ENCODE results near the gene CTCFL. TPM values are rescaled to one million over a fixed set of nuclear protein-coding genes. Genes with fewer than 3 reads are reported as not detected.

The CTCFL gene
- total RNA-seq, 1 donor from 2014 or later, result not detected

DNA sequence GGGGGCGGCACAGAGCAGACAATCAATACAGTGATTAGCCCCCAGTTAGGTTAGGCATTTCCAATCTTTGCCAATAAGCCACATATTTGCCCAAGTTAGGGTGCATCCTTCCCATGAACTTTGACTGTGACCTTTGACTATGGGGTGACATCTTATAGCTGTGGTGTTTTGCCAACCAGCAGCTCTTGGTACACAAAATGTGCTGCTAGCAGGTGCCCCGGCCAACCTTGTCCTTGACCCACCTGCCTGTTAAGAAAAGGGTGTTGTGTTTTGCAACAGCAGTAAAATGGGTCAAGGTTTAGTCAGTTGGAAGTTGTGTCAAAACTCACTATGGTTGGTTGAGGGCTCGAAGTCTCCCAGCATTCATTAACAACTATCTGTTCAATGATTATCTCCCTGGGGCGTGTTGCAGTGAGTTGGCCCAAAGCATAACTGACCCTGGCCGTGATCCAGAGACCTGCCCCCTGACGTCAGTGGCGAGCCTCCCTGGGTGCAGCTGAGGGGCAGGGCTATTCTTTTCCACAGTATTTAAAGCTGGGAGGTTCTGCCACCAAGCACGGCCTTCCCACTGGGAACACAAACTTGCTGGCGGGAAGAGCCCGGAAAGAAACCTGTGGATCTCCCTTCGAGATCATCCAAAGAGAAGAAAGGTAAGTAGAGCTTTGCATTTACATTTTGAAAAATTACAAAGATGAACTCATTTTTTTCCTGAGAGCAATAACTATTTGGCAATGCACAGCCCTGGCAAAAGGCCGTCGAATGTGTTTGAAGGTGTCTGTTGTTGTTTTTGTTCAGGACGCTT, 35.8 kb upstream of the CTCFL start, which contains the start of gene PCK1:
TSS of gene PCK1 (plus strand) at position 557 of the 802 bp plus-strand sequence. CDS start 302 bp downstream, outside the sequence.
- intact Hi-C loops (cut with micrococcal nuclease), result no loop called here
- ATAC-seq (peak; percentile 72), DNase-seq (peak; percentile 72)

DNA sequence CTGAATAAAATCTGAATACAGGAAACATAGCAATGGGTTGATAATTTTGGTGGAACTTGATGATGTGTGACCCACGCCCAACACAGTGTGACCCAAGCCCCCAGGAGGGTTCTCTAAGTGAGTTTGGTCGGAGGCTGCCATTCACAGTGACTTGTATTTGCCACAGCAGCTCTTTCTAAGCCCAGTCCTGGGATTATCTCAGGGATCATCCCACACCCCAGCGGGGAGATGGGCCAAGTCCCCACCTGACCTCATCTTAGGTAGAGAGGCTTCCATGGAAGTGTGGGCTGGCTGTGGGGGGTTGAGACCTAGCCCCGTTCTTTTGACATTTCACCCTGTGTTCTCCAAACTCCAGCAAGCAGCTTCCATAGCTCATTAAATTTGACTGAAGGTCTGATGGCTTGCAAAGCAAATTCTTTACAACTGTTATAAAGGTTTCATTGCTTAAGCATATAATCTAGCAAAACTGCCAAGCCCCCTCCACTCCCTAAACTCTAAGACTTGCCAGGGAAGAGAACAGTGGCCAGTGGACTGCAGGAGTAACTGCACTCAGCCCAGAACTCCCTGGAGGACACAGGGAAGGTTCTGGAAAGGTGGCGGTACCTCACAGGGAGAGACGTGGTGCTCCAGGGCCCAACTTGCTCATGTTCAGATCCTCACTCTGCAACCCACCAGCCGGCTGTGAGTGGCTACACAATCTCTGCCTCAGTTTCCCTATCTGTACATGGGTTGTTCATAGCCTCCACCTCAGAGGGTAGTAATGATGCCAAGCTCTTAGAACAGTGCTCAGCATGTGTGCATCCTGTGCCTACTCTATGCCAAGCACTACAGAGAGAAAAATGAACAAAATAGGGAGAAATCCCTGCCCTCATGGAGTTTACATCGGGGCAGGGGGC, 35.0 kb upstream of the CTCFL start:
- intact Hi-C loops (cut with micrococcal nuclease), result no loop called here
- DNase-seq (no peak), ATAC-seq (no peak)

- no peak for DNase-seq
- intact Hi-C loops (cut with micrococcal nuclease), result no loop called here
- ATAC-seq, result no peak
These were observed 34.3 kb upstream of the CTCFL start for GRCh38 chr20:57559289-57559634.

DNA sequence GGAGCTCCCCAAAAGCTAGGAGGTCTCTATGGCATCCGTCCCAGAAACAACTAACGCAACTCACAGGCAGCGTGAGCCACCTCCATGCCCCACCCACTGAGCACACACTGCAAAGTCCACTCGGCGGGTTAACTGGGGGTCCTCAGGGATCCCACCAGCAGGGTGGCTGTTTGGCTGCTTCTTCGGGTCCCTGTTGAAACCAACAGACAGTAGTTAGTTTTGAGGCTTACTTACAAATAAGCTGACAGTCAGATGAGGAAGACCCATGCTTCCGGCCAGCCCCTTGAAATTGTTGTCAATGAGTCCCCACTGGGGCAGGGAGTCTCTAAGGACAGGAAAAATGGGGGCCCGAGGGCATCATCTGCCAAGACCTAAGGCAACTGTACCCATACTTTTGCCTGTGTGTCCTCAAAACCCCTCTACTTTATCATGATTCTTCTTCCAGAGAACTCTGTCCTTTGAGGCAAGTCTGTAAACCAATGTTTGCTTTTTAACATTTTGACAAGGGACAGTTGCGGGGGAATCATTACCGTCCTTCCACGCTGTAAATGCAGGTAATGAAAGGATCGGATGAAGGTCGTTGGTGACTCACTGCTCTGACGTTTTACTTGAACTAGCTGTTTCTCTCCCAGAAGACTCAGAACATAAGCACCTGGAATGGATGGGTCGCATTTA, 33.8 kb upstream of the CTCFL start:
- DNase-seq, result no peak
- ATAC-seq, result no peak
- intact Hi-C loops (cut with micrococcal nuclease), result no loop called here

GRCh38 chr20:57557926-57558613, 33.1 kb upstream of the CTCFL start:
- DNase-seq, result no peak
- no peak for ATAC-seq
- intact Hi-C loops (cut with micrococcal nuclease), result no loop called here

DNA sequence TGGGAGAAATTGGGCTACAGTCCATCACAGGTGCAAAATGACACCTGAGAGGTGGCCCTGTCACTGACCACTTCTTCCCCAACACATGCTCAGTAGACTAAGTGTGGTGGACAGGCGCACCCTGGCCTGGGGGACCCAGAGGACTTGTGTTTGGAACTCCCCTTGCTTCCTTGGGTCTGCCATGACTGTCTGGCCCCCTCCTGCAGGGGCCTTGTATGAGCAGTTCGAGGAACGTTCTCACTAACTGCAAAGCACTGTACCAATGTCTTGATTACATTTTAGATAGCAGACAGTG, 32.0 kb upstream of the CTCFL start:
- DNase-seq (no peak), ATAC-seq (no peak)
- intact Hi-C loops (cut with micrococcal nuclease), result no loop called here

GRCh38 chr20:57555457-57556184, 30.7 kb upstream of the CTCFL start:
- intact Hi-C loops (cut with micrococcal nuclease), result no loop called here
- DNase-seq, result no peak
- no peak for ATAC-seq

DNA sequence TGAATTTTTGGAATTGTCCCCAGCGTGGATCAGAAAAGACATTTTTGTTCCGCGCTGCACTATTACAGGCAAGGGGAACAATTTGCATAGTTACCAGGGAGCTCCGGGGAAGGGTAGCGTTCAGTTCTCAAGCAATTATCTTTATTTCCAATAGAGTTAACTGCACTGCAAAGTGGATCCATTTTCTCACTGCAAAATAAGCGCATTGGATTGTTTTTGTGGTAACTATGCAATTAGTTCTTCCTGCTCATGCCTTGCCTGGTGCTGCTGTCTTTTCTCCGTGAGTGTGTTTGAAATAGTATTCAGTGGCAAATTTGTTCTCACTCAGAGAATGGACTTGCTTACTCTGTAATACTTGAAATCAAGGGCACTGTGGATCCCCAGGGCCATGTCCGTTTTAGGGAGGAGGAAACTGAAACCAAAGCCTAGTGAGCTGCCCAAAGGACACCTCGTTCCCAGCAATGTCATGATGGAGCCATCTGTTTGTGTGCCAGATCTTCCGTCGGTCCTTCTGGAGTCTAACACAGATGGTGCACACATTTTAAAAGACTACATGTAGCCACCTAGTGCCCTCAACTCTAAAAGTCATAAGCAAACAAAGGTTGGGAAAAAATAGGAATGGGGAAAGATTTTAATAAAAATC, 28.6 kb upstream of the CTCFL start:
- DNase-seq (no peak), ATAC-seq (no peak)
- intact Hi-C loops (cut with micrococcal nuclease), result no loop called here

DNA sequence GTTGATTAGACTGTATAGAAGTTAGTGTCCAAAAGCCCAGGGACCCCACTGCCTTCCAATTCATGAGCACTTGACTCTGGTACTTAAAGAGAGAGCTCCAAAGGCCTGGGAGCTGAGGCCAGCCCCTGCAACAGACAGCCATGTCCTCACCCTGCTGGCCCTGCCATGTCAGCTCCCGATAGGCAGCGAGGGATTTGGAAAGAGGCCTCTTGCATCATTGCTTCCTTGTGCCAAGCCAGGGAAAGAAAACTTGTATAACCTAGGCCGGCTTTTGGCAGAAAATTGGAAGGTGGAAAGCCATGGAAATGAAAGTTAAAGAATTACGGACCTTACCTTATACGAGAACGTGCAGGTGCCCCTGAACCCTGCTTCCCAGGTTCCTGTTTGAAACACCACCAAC, 27.5 kb upstream of the CTCFL start:
- intact Hi-C loops (cut with micrococcal nuclease), result no loop called here
- no peak for ATAC-seq
- DNase-seq, result no peak

- DNase-seq, result peak; percentile 49
- intact Hi-C loops (cut with micrococcal nuclease), result no loop called here
These were observed 23.5 kb upstream of the CTCFL start for GRCh38 chr20:57548177-57549058.

DNA sequence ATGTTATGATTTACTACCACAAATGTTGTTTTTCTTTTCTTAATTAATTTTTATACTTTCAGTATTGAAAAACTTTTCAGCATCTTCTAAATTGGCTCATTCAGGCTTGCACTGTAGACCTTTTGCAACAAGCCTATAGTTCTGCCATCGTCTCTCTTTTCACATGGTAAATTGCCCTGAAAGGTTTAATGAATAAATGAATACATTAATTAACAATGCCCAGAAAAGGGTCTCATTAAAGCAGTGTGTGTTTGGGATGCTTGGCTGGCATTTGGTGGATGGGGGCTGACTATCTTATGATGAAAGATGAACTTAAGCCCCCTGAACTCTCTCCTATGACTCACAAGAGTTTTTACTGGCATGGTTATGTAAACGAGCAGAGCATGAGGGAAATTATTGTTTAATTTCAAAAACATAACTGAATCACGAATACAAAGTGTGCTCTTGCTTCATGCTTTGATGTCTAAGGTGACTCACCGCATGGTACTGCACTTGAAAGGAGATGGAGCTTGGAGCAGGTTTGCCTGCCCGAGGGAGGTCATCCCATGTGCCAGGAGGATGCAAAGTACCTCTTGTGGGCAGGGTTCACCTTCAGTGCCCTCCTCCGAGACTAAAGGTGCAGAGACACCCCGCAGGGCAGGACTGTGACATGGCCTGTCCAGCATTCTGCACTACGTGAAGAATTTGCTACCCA, 22.2 kb upstream of the CTCFL start:
- intact Hi-C loops (cut with micrococcal nuclease), result no loop called here
- ATAC-seq (no peak), DNase-seq (no peak)

More at GRCh38 chr20:57548177-57549058, 23.5 kb upstream of the CTCFL start:
- no peak for ATAC-seq

DNA sequence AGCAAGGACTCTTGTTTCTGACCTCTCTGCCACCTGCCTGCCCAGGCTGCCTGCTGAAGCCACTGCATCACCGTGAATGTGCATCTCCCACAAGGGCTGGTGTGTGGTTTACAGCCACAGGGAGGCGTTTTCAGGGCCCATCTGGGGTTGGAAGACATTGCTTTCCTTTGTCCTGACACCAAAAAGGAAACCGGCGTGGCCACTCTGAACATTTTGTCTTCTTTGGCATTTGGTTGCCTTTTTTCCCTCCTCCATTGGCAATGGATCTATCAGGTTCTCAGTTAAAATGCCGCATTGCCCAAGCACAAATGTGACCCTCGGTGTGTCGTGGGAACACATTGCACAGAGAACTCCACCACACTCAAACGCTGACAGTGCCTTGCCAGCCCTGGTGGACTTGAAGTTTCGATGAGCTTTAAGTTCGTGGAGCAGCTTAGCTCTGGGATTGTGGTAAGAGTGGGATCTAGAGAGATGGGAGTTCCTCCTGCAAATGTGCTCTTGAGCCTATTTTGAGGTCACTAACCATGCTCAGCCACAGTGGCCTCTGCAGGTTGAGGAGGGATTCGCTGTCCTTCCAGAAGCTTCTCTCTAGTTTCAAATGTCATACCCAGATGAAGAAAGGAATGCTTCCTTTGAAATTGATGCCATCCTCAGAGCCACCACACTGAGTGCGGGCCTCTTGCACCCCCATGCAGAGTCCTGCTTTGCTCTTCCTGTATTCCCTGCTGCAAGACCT, 21.2 kb upstream of the CTCFL start:
- intact Hi-C loops (cut with micrococcal nuclease), result no loop called here
- no peak for DNase-seq
- ATAC-seq, result no peak

GRCh38 chr20:57544838-57545564, 20.1 kb upstream of the CTCFL start:
- ATAC-seq, result no peak
- intact Hi-C loops (cut with micrococcal nuclease), result no loop called here
- no peak for DNase-seq

DNA sequence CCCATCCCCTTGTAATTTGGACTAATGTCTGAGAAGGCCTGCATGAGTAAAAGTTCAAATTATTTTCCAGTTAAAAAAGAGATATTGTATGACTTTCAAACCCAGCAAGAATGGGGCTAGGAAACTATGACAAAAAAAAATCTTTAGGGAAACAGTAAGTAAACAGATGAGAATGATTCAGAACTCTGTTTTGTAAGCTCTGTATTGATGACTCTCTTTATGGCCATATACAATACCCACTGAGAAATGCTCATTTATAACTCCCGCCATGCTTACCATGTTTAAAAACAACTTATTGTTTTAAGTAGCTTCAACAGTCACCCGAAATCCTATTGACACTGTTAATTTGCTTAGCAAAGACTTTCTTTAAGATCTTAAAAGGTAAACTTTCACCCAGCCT, 18.8 kb upstream of the CTCFL start:
- intact Hi-C loops (cut with micrococcal nuclease), result no loop called here
- DNase-seq, result no peak
- ATAC-seq, result no peak

DNA sequence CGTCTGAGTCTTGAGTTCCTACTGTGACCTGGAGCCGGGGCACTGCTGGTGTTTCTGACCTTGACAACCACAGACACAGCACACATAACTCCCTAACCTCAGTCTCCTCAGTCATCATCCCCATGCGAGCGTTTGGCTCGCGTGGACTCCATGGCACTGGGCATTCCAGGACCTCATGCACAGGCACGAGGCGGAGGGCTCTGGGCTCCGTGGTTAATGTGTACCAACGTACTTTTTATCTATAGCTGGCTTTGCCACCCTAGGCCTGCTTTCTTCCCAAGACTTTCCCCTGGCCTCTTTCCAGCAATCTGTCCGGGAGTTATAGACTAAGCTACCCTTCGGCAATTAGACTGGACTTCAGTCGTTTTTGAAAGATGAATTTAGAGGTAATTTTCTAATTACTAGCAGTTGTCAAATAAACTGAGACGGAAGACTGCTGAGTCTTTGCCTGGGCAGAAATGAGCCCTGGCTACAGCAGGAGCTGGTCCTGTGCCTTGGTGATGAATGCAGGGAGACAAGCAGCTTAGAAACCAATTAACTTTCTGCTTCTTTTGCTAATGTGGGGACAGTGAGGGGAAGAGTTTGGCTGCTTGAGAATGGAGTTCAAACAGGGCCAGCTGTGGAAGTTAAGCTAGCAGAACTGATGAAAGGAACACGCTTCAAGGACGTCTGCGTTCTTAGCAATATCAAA, 16.1 kb upstream of the CTCFL start:
- ATAC-seq (no peak), DNase-seq (no peak)
- intact Hi-C loops (cut with micrococcal nuclease), result no loop called here
